NCI-H2171 treated with DMSO at 0.1 percent for 48 hours (cell line): ENCODE data around the gene ADAMTS4.

Experiments
- DNase-seq: peaks from one replicate; lab custom pipeline; 2025; lab: John Stamatoyannopoulos, UW

Gene ADAMTS4

DNA sequence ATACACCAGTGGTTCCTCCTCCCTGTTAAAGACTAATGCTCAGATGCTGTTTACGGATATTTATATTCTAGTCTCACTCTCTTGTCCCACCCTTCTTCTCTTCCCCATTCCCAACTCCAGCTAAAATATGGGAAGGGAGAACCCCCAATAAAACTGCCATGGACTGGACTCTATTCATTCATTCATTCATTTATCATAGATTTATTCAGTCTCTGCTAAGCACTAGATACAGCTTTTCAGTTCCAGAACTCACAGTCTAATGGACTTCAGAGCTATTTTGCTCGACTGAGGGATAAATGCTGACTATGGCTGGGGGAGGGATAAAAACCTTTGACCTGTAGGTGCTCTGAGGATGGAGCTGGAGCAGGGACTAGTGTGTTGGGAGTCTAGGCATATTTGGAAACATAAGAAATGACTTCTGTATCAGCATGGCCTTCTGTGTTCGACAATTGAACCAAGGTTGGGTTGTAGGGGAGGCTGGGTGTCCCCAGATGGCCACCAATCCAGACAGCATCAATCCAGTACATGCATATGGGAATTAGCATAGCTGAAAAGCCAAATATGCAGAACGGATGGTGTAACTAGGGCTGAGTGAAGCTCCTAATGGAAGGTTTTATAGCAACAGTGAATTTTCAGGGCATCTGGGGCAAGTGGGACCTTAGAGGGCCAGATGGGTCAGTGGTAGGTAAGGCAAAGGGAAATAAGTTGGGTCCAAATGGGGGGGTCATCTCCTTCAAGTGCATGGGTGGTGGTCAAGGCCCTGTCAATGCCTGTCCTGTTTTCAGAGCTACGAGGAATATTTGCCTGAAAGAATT is 20.4 kb upstream of the ADAMTS4 start:
- DNase-seq = no peak

DNA sequence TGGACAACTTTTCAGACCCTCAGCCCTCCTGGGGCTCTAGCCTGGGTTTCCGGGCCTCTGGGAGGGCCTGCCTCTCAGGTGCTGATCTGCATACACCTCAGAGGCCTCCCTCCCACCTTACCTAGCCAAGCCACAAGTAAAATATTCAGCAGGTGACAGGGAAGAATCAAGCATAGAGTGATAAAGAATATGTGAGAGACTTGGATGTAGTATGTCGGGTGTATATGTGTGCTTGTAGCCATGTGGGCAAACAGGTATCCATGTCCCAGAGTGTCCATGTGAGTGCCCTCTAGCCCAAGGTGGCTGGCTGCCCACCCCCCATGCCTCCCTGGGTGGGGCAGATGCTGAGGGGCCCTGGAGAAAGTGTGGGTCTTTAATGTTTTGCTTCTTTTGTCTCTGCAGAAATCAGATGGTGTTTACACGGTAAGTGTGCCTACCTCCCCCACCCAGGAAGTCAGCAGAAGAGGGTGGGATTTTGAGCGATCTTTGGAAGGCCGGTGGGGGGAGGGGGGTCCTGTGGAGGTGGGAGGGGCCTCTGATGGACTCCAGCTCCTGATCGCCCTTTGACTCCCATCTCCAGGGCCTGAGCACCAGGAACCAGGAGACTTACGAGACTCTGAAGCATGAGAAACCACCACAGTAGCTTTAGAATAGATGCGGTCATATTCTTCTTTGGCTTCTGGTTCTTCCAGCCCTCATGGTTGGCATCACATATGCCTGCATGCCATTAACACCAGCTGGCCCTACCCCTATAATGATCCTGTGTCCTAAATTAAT is 19.6 kb upstream of the ADAMTS4 start:
- no peak for DNase-seq

DNA sequence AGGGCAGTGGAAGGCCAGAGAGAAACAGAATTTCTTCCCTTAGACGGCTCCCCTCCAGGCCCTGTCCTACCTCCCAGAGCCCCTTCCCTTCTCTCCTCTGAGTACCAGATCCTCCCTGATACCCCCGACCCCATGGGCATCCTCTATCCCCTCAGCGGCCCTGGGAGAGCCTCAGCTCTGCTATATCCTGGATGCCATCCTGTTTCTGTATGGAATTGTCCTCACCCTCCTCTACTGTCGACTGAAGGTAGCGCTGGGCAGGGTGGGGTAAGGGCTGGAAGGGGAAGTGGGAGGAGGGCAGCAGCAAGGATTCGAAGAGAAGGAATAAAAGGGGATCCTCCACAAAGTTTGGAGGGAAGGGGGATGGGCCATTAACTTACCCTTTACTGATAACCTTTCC is 19.0 kb upstream of the ADAMTS4 start:
- no peak for DNase-seq

DNA sequence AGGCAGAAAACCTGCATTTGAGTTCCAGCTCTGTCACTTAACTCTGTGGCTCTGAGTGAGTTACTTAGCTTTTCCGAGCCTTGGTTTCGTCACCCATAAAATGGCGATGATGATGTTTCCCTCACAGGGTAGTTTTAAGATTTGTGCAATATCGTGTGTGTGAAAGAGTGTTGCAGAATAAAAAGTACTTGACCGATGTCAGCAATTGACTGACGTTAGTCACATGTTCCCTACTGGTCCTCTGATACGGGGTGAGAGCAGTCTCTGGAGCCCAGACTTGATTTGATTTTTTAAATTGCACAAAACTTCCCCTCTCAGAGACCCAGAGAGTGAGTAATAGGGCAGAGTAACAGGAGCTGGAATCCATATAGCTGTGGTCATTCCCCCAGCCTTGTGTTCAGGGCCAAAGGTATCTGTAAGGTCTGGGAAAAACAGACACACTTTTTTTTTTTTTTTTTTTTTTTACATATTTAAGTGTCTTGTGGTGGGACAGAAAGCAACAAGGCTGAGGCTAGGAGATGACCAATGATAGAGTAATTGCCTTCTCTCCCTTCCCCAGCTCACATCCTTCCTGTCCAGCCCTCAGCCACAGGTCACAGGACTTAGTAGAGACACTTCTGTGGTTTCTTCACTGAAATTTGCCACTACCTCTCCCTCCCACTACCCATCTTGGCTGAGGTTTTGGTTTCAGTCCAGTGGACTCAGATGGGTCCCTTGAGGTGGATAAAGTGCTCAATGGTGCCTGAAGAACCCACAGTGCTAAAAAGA is 18.3 kb upstream of the ADAMTS4 start:
- no peak for DNase-seq

DNA sequence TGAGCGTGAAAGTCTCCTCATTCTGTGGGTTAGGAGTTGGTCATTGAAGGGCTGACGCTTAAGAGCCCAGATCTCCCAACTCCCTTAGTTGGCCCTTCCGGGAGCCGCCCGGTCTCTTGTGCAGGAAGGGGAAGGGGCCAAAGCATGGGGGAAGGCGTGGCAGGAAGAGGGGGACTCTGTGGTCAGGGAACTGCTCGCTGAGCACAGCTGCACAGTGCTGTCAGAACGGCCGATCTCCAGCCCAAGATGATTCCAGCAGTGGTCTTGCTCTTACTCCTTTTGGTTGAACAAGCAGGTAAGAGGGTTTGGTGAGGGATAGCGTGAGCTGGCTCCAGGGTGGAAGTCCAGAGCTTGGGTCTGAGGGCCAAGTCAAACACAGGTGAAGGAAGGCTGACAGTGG is 16.2 kb upstream of the ADAMTS4 start, which contains the start of gene FCER1G:
FCER1G (plus strand) TSS at position 220 of the 400 bp plus-strand sequence; CDS start at position 247, 27 bp downstream.
- no peak for DNase-seq

DNA sequence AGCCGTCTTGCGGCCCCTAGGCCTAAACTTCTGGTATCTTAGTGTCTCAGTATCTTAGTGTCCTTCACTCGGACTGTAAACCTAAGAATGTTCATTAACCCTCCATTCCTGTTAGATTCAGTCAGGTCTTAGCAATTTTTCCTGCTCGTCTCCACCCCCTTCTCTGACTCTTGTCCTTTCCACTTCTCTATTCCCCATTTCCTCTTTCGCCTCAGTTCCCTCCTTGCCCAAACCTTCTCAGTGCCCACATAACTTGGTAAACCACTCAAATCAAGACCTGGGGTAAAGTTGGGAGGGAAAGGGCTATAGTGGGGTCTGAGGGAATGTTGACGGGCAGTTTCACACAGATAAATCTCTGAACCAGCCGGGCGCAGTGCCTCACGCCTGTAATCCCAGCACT is 15.5 kb upstream of the ADAMTS4 start:
- DNase-seq = no peak

- DNase-seq = peak; percentile 54
Observed at GRCh38 chr1:161209790-161210409, 11.0 kb upstream of the ADAMTS4 start.

DNA sequence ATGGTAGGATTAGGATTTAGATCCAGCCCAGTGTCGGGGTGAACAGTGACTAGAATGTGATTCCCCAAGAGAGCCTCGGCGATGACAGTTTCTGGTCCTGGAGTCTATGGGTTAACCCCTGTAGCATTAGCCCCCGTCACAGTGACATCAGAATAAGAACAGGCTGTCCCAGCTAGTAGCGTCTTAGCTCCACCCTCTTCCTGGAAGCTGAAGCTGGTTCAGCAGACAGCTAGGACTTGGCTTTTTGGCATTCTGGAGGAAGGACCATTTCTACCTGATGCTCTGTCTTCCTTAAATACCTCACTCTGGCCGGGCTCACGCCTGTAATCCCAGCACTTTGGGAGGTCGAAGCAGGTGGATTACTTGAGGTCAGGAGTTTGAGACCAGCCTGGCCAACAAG is 8.3 kb upstream of the ADAMTS4 start:
- no peak for DNase-seq

GRCh38 chr1:161206411-161207140 is 7.7 kb upstream of the ADAMTS4 start:
- no peak for DNase-seq

DNA sequence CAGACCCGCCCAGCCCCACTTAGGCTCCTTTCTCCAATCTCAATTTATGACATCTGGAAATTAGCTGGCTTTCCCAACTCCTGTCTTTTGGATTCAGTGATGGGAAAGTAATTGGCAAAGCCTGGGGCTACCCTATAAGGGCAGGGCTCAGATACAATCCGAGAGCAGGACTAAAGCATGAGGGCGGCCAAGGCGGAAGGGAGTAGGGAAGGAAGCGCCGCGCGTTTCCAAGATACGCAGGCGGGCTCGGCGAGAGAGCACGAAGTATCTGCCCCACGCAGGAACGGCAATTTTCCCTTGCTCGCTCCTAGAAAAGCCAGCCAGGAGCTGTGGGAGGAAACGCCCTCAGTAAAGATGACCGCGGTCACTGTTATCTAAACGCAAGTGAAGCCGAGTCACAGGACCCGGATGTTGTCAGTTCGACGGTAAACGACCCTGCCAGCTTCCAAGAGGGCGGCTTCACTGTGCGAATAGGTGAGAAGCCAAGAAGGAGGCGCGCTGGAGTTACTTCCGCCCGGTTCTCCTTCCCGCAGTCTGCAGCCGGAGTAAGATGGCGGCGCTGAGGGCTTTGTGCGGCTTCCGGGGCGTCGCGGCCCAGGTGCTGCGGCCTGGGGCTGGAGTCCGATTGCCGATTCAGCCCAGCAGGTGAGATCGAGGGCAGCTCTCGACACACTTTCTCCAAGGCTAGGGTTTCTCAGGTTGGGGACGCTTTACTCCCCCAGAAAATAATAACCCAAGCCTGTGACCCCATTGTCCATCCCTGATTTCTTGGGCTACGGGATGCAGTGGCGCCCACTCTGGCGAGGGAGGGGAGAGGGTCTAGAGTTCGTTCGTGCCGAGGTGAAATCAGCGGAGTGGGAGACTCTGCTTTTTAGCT is 3.2 kb upstream of the ADAMTS4 start, which contains the start of gene NDUFS2:
NDUFS2 (plus strand) TSS at position 532 of the 877 bp plus-strand sequence; CDS start at position 551, 19 bp downstream.
- DNase-seq = peak; percentile 99

DNA sequence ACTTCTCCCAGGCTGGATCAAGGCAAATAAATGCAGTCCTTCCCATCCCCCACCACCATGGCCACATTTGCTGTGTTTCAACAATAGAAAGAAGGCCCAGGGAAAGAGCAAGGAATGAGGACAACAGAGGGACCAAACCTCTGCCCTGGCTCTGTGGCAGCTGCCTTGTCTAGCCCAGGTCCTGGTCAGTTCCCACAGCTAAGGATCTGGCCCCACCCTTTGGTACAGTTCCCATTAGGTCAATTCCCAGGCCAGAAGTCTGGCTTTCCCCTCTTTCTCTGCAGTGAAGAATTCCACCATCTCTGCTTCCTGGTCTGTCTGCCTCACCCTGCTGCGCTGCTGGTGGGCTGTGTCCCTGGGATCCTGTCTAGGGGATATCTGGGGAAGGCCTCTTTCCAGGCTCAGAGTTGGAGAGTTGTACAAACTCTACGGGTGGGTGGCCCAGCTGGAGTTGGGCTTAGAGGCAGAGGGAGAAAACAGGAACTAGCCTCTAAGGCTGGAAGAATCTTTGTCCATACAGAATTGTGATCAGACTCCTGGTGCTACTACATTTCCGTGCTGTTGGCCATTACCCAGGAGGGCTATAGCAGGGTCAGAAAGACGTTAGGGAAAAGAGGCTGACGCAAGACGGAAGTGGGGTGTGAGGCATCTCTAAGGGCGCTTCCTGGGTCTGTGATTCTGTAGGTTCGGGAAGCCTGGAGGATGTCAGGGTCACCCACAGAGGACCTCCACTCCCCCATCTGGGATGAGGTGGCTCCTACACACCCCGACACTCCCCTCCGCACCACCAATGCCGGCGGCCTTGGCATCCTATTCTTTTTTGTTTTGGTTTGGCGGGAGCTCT is 2.4 kb upstream of the ADAMTS4 start:
- no peak for DNase-seq

DNA sequence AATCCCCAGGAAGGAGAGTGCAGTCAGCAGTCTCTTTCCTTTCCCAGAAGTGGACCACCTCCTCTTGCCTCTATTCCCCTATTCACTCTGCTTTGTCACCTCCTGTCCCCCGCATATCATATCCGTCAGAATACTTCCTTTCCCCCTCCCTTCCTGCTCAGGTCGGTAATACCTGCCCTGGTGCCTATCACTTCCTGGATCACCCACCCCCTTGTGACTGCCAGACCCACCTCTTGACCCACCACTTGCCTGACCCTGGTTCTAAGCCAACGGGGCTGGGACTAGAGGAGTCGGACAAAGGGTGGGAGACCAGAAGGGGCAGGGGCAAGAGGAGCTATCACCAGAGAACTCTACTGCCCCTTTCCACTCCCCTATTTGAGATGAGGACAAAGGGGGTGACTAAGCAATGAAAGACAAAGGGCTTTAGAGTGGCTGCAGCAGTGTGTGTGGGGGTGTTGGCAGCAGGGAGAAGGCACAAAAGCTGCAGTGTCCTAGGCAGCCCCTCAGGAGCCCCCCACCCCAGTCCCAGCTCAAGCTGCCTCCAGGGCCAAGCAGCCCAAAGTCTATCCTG is 1.7 kb upstream of the ADAMTS4 start:
- no peak for DNase-seq

GRCh38 chr1:161199506-161200139 is 769 bp upstream of the ADAMTS4 start:
- DNase-seq = no peak

- no peak for DNase-seq
Observed at GRCh38 chr1:161198194-161198896, 509 bp downstream of the ADAMTS4 start.

- DNase-seq = no peak
Observed at GRCh38 chr1:161197560-161198193, 1.2 kb downstream of the ADAMTS4 start.

- DNase-seq = no peak
Observed at GRCh38 chr1:161196521-161197451, 2.1 kb downstream of the ADAMTS4 start.
